Osteoblast (primary cell): ENCODE measurements around the gene CSNK1G2. TPM values are rescaled to one million over a fixed set of nuclear protein-coding genes. Genes with fewer than 3 reads are reported as not detected.

ENCODE experiments used
- DNase-seq: peaks from one replicate; pipeline ENCODE4 v3.0.0; 2011; ENCODE audit warnings: low spot score, mixed read lengths; ENCODE audit not compliant: insufficient read length; ENCODE audit errors: missing footprints
- H2AFZ ChIP-seq: 2 replicates; pipeline ENCODE4 v1.6.0; 2011; ENCODE audit warnings: mild to moderate bottlenecking, low read length
- H3K27ac ChIP-seq: 2 replicates; pipeline ENCODE4 v1.5.1; 2011; ENCODE audit warnings: mild to moderate bottlenecking, low read depth, low read length, moderate library complexity
- H3K27me3 ChIP-seq: 2 replicates; pipeline ENCODE4 v1.6.0; 2012; ENCODE audit warnings: mild to moderate bottlenecking, control low read depth, inconsistent platforms, low read length, moderate library complexity; ENCODE audit not compliant: insufficient read depth
- H3K36me3 ChIP-seq: 2 replicates; pipeline ENCODE4 v1.5.1; 2011; ENCODE audit warnings: mild to moderate bottlenecking, low read length, control low read depth, moderate library complexity; ENCODE audit not compliant: insufficient read depth
- H3K4me1 ChIP-seq: 2 replicates; pipeline ENCODE4 v1.5.1; 2011; ENCODE audit warnings: mild to moderate bottlenecking, low read length, control low read depth, moderate library complexity; ENCODE audit not compliant: insufficient read depth
- H3K4me2 ChIP-seq: 2 replicates; pipeline ENCODE4 v1.6.0; 2011; ENCODE audit warnings: mild to moderate bottlenecking, low read length; ENCODE audit not compliant: insufficient read depth
- H3K4me3 ChIP-seq: fragments of 200-600 bp; sonication (generic); 3 replicates; pipeline ENCODE4 v1.5.1; 2012; ENCODE audit warnings: mild to moderate bottlenecking, low read length, inconsistent platforms; ENCODE audit not compliant: insufficient read depth
- H3K79me2 ChIP-seq: 2 replicates; pipeline ENCODE4 v1.6.0; 2012; ENCODE audit warnings: mild to moderate bottlenecking, low read length, control low read depth, inconsistent platforms; ENCODE audit not compliant: insufficient read depth
- H3K9me3 ChIP-seq: 2 replicates; pipeline ENCODE4 v1.5.1; 2011; ENCODE audit warnings: low read depth, low read length, control low read depth
- H4K20me1 ChIP-seq: 2 replicates; pipeline ENCODE4 v1.6.0; 2012; ENCODE audit warnings: mild to moderate bottlenecking, low read length, control low read depth; ENCODE audit not compliant: insufficient read depth
- total RNA-seq: library from RNA; depleted of rRNA; stranded (reverse); fragments of >200 nt; gene quantifications from 2 replicates; pipeline ENCODE4 v1.2.3, GENCODE V29; 2012
- TF ChIP-seq, protein P1 (sequence below): IDR thresholded peaks from 2 replicates; pipeline ENCODE4 v1.5.1; 2011; ENCODE audit warnings: mild to moderate bottlenecking, low read depth, low read length, moderate library complexity; ENCODE audit errors: extremely low read depth

Gene CSNK1G2
- total RNA-seq, 1 donor: 68.8 TPM

GRCh38 chr19:1913781-1914577 lies 27.0 kb upstream of the CSNK1G2 start:
- Histone ChIP-seq H2AFZ (no peak overlapping the region), H3K4me3 (no peak overlapping the region), H3K4me1 (peaks cover 7% of the 10 kb centered on the region), H3K9me3 (no peaks in the 10 kb centered on the region), H4K20me1 (peaks cover 35% of the 10 kb centered on the region), H3K36me3 (peaks cover 17% of the 10 kb centered on the region), H3K27ac (no peak overlapping the region), H3K4me2 (no peak overlapping the region), H3K79me2 (peaks cover 65% of the 10 kb centered on the region), H3K27me3 (no peaks in the 10 kb centered on the region)
- TF ChIP-seq, protein P1, sequence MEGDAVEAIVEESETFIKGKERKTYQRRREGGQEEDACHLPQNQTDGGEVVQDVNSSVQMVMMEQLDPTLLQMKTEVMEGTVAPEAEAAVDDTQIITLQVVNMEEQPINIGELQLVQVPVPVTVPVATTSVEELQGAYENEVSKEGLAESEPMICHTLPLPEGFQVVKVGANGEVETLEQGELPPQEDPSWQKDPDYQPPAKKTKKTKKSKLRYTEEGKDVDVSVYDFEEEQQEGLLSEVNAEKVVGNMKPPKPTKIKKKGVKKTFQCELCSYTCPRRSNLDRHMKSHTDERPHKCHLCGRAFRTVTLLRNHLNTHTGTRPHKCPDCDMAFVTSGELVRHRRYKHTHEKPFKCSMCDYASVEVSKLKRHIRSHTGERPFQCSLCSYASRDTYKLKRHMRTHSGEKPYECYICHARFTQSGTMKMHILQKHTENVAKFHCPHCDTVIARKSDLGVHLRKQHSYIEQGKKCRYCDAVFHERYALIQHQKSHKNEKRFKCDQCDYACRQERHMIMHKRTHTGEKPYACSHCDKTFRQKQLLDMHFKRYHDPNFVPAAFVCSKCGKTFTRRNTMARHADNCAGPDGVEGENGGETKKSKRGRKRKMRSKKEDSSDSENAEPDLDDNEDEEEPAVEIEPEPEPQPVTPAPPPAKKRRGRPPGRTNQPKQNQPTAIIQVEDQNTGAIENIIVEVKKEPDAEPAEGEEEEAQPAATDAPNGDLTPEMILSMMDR: no peak
- DNase-seq: peak; percentile 58

- H3K4me1 ChIP-seq: peaks cover 4% of the 10 kb centered on the region
- TF ChIP-seq, protein P1: no peak
- peaks cover 26% of the 10 kb centered on the region for H4K20me1 ChIP-seq
- DNase-seq: peak; percentile 58
- H3K4me3 ChIP-seq: no peak overlapping the region
- H3K79me2 ChIP-seq: peaks cover 56% of the 10 kb centered on the region
- peaks cover 21% of the 10 kb centered on the region for H3K36me3 ChIP-seq
- no peaks in the 10 kb centered on the region for H3K27me3 ChIP-seq
- H3K9me3 ChIP-seq: no peaks in the 10 kb centered on the region
- no peak overlapping the region for H2AFZ ChIP-seq
- H3K27ac ChIP-seq: no peak overlapping the region
- H3K4me2 ChIP-seq: no peak overlapping the region
Measured at GRCh38 chr19:1914826-1915341, 26.1 kb upstream of the CSNK1G2 start.

- Histone ChIP-seq H3K9me3 (no peaks in the 10 kb centered on the region), H3K4me1 (no peaks in the 10 kb centered on the region), H3K27me3 (no peaks in the 10 kb centered on the region), H2AFZ (no peak overlapping the region), H3K4me3 (no peak overlapping the region), H3K79me2 (peaks cover 35% of the 10 kb centered on the region), H3K4me2 (no peak overlapping the region), H3K27ac (no peak overlapping the region), H3K36me3 (peaks cover 39% of the 10 kb centered on the region), H4K20me1 (peaks cover 16% of the 10 kb centered on the region)
- TF ChIP-seq, protein P1: no peak
- no peak for DNase-seq
Measured at GRCh38 chr19:1917146-1917545, 23.8 kb upstream of the CSNK1G2 start.

GRCh38 chr19:1917926-1918325 lies 23.0 kb upstream of the CSNK1G2 start:
- TF ChIP-seq, protein P1: no peak
- Histone ChIP-seq H3K9me3 (no peaks in the 10 kb centered on the region), H3K79me2 (peaks cover 28% of the 10 kb centered on the region), H3K4me2 (no peak overlapping the region), H3K4me3 (no peak overlapping the region), H3K4me1 (no peaks in the 10 kb centered on the region), H3K27me3 (no peaks in the 10 kb centered on the region), H3K36me3 (peaks cover 38% of the 10 kb centered on the region), H2AFZ (no peak overlapping the region), H4K20me1 (peaks cover 16% of the 10 kb centered on the region), H3K27ac (no peak overlapping the region)
- DNase-seq: peak; percentile 58
